SU-DHL-6 (cell line): ENCODE data around the gene ID3.
A peak's percentile ranks its signal among the peaks of the same experiment; 100 is the strongest.

Source experiments
- H2AFZ ChIP-seq: fragments of 200-600 bp; sonication (generic); 2 replicates; pipeline ENCODE4 v1.6.1; 2014; ENCODE audit warnings: low read depth, mild to moderate bottlenecking, moderate library complexity, mixed read lengths, antibody characterized with exemption, low read length; ENCODE audit not compliant: severe bottlenecking
- H3F3A ChIP-seq: fragments of 200-600 bp; shearing (Covaris generic); 2 replicates; pipeline ENCODE4 v1.6.0; 2016; ENCODE audit warnings: antibody characterized with exemption, mild to moderate bottlenecking; ENCODE audit not compliant: insufficient read depth
- H3K27ac ChIP-seq: fragments of 200-600 bp; sonication (generic); 2 replicates; pipeline ENCODE4 v1.5.1; 2016; ENCODE audit warnings: low read depth, mild to moderate bottlenecking, low read length, moderate library complexity, mixed read lengths
- H3K27me3 ChIP-seq: fragments of 200-600 bp; sonication (generic), shearing (Covaris generic); 2 replicates; pipeline ENCODE4 v1.6.0; 2014; ENCODE audit warnings: mild to moderate bottlenecking, low read length
- H3K36me3 ChIP-seq: fragments of 200-600 bp; sonication (generic); 2 replicates; pipeline ENCODE4 v1.6.1; 2014; ENCODE audit warnings: mild to moderate bottlenecking, low read length, mixed read lengths
- H3K4me2 ChIP-seq: fragments of 300-600, 200-600 bp; shearing (Covaris generic), sonication (generic); 2 replicates; pipeline ENCODE4 v1.6.0; 2014; ENCODE audit warnings: low read length, low read depth, mild to moderate bottlenecking; ENCODE audit not compliant: poor library complexity, severe bottlenecking
- H3K4me3 ChIP-seq: fragments of 200-600 bp; sonication (generic); 2 replicates; pipeline ENCODE4 v1.5.1; 2014; ENCODE audit warnings: antibody characterized with exemption, low read length, mild to moderate bottlenecking, mixed read lengths; ENCODE audit not compliant: insufficient read depth, poor library complexity, severe bottlenecking
- H3K79me2 ChIP-seq: fragments of 200-600 bp; sonication (generic); 2 replicates; pipeline ENCODE4 v1.6.1; 2014; ENCODE audit warnings: mild to moderate bottlenecking, low read length, moderate library complexity; ENCODE audit not compliant: insufficient read depth
- H3K9ac ChIP-seq: fragments of 200-600 bp; sonication (generic); 2 replicates; pipeline ENCODE4 v1.7.0; 2014; ENCODE audit warnings: mild to moderate bottlenecking, low read length
- H3K9me2 ChIP-seq: fragments of 200-600 bp; sonication (generic); replicated peaks from 2 replicates; pipeline ENCODE4 v1.6.1; 2014; ENCODE audit warnings: low read length; ENCODE audit not compliant: insufficient read depth
- H3K9me3 ChIP-seq: fragments of 200-600 bp; sonication (generic); 2 replicates; pipeline ENCODE4 v1.6.1; 2014; ENCODE audit warnings: low read length, mixed read lengths; ENCODE audit not compliant: insufficient read depth
- H4K20me1 ChIP-seq: fragments of 200-600 bp; sonication (generic); 2 replicates; pipeline ENCODE4 v1.6.1; 2014; ENCODE audit warnings: low read depth, mild to moderate bottlenecking, antibody characterized with exemption, low read length, moderate library complexity, mixed read lengths
- EZH2phosphoT487 ChIP-seq: fragments of 200-600 bp; sonication (generic), shearing (Covaris generic); conservative IDR thresholded peaks from 2 replicates; pipeline ENCODE4 v1.6.1; 2018; ENCODE audit warnings: mild to moderate bottlenecking, antibody characterized with exemption, low read length, moderate library complexity, mixed read lengths
- TF ChIP-seq, protein P1 (sequence below): fragments of 200-600 bp; sonication (generic); IDR thresholded peaks from one replicate; pipeline ENCODE4 v1.5.1; 2017; ENCODE audit warnings: antibody characterized with exemption, mild to moderate bottlenecking, low read length, moderate library complexity; ENCODE audit not compliant: insufficient read depth, poor library complexity, severe bottlenecking

ID3 gene

GRCh38 chr1:23556635-23557470, 2.4 kb downstream of the ID3 start:
- no peaks in the 10 kb centered on the region for H4K20me1 ChIP-seq
- peak overlapping the region; percentile 88 for H3K9ac ChIP-seq
- H3K4me3 ChIP-seq, result peak overlapping the region; percentile 84
- peaks cover 45% of the 10 kb centered on the region for H3F3A ChIP-seq
- peak overlapping the region; percentile 86 for H3K27ac ChIP-seq
- H3K9me2 ChIP-seq, result no peaks in the 10 kb centered on the region
- no peak overlapping the region for H2AFZ ChIP-seq
- TF ChIP-seq, protein P1, sequence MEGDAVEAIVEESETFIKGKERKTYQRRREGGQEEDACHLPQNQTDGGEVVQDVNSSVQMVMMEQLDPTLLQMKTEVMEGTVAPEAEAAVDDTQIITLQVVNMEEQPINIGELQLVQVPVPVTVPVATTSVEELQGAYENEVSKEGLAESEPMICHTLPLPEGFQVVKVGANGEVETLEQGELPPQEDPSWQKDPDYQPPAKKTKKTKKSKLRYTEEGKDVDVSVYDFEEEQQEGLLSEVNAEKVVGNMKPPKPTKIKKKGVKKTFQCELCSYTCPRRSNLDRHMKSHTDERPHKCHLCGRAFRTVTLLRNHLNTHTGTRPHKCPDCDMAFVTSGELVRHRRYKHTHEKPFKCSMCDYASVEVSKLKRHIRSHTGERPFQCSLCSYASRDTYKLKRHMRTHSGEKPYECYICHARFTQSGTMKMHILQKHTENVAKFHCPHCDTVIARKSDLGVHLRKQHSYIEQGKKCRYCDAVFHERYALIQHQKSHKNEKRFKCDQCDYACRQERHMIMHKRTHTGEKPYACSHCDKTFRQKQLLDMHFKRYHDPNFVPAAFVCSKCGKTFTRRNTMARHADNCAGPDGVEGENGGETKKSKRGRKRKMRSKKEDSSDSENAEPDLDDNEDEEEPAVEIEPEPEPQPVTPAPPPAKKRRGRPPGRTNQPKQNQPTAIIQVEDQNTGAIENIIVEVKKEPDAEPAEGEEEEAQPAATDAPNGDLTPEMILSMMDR, result no peak
- no peak for TF ChIP-seq EZH2phosphoT487
- H3K79me2 ChIP-seq, result peaks cover 9% of the 10 kb centered on the region
- H3K36me3 ChIP-seq, result no peaks in the 10 kb centered on the region
- H3K4me2 ChIP-seq, result peak overlapping the region; percentile 82
- no peaks in the 10 kb centered on the region for H3K9me3 ChIP-seq
- H3K27me3 ChIP-seq, result no peaks in the 10 kb centered on the region

- Histone ChIP-seq H3F3A (peaks cover 45% of the 10 kb centered on the region), H3K27me3 (no peaks in the 10 kb centered on the region), H3K9me2 (no peaks in the 10 kb centered on the region), H3K4me3 (no peak overlapping the region), H3K27ac (peak overlapping the region; percentile 86), H3K4me2 (peak overlapping the region; percentile 82), H3K9ac (peak overlapping the region; percentile 88), H3K79me2 (peaks cover 9% of the 10 kb centered on the region), H4K20me1 (no peaks in the 10 kb centered on the region), H2AFZ (no peak overlapping the region), H3K36me3 (no peaks in the 10 kb centered on the region), H3K9me3 (no peaks in the 10 kb centered on the region)
- TF ChIP-seq, protein P1, result no peak
- TF ChIP-seq EZH2phosphoT487, result no peak
Observed at GRCh38 chr1:23555986-23556634, 3.2 kb downstream of the ID3 start.

DNA sequence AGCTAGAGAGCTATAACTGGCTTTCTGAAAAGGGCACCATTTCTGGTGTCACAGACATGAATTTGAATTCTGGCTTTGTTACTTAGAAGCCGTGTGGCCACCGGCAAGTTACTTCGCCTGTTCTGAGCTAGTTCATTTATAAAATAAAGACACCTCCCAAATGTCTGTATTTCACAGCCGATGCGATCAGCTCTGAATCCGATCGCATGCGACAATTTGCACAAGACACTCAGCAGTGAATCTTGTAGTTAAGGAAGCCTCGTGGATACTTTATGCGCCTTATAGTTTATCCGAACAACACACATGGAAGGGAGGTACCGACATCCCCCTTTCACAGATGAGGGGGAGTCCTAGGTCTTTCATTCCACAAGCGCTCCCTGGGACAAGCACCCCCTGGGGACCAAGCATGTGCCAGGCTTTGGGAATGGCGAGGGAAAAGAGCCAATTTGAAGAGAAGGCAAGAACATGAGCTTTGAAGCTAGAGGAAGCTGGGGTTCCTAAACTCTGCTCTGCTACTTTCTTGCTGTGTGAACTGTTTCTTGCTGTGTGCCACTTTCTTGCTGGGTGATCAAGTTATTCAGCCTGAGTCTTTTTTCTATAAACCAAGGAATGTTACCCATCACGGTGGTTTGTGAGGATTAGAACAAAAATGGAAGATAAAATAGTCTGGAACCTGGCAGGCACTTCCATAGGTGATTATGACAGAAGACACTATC, 3.9 kb downstream of the ID3 start:
- H3F3A ChIP-seq, result peaks cover 45% of the 10 kb centered on the region
- H3K9me2 ChIP-seq, result no peaks in the 10 kb centered on the region
- peaks cover 9% of the 10 kb centered on the region for H3K79me2 ChIP-seq
- H3K27ac ChIP-seq, result peak overlapping the region; percentile 86
- peak overlapping the region; percentile 43 for H3K4me3 ChIP-seq
- no peak overlapping the region for H2AFZ ChIP-seq
- H3K4me2 ChIP-seq, result peak overlapping the region; percentile 82
- peak overlapping the region; percentile 88 for H3K9ac ChIP-seq
- H3K36me3 ChIP-seq, result no peaks in the 10 kb centered on the region
- no peak for TF ChIP-seq EZH2phosphoT487
- TF ChIP-seq, protein P1, result no peak
- no peaks in the 10 kb centered on the region for H4K20me1 ChIP-seq
- no peaks in the 10 kb centered on the region for H3K27me3 ChIP-seq
- no peaks in the 10 kb centered on the region for H3K9me3 ChIP-seq
